ENCODE measurements around the gene UGGT1.

The UGGT1 gene

GRCh38 chr2:128214251-128214650 is 123.3 kb downstream of the UGGT1 start:
- no peak for TF ChIP-seq CTCF (IDR thresholded peaks at IDR 0.05; ENCODE audit: insufficient read depth, missing control alignments)
- FAIRE-seq, result no peak
- DNase-seq (ENCODE audit: insufficient read length, low spot score), result no peak

- no peak for FAIRE-seq
- DNase-seq (ENCODE audit: insufficient read length, low spot score), result no peak
- no peak for TF ChIP-seq CTCF (IDR thresholded peaks at IDR 0.05; ENCODE audit: insufficient read depth, missing control alignments)
Observed at GRCh38 chr2:128214866-128215460, 124.0 kb downstream of the UGGT1 start.

GRCh38 chr2:128215897-128216642 is 125.1 kb downstream of the UGGT1 start:
- no peak for TF ChIP-seq CTCF (IDR thresholded peaks at IDR 0.05; ENCODE audit: insufficient read depth, missing control alignments)
- DNase-seq (ENCODE audit: insufficient read length, low spot score) (no peak), FAIRE-seq (no peak)

- no peak for TF ChIP-seq CTCF (IDR thresholded peaks at IDR 0.05; ENCODE audit: insufficient read depth, missing control alignments)
- no peak for FAIRE-seq
- DNase-seq (ENCODE audit: insufficient read length, low spot score), result no peak
Observed at GRCh38 chr2:128217671-128218070, 126.7 kb downstream of the UGGT1 start.

GRCh38 chr2:128219891-128220290 is 128.9 kb downstream of the UGGT1 start:
- DNase-seq (ENCODE audit: insufficient read length, low spot score) (no peak), FAIRE-seq (no peak)
- no peak for TF ChIP-seq CTCF (IDR thresholded peaks at IDR 0.05; ENCODE audit: insufficient read depth, missing control alignments)

- TF ChIP-seq CTCF (IDR thresholded peaks at IDR 0.05; ENCODE audit: insufficient read depth, missing control alignments), result no peak
- FAIRE-seq, result no peak
- no peak for DNase-seq (ENCODE audit: insufficient read length, low spot score)
Observed at GRCh38 chr2:128227862-128228261, 136.9 kb downstream of the UGGT1 start.

GRCh38 chr2:128228894-128229293 is 137.9 kb downstream of the UGGT1 start:
- FAIRE-seq, result no peak
- no peak for DNase-seq (ENCODE audit: insufficient read length, low spot score)
- no peak for TF ChIP-seq CTCF (IDR thresholded peaks at IDR 0.05; ENCODE audit: insufficient read depth, missing control alignments)
